WTC11 (cell line): ENCODE results near the gene TKT. TPM values are rescaled to one million over a fixed set of nuclear protein-coding genes. Genes with fewer than 3 reads are reported as not detected.

ENCODE experiments used
- ATAC-seq: fragments of 200-7000 bp; cut with Tn5 transposase; 2 replicates; pipeline ENCODE4 v1.10.0; 2021; ENCODE audit warnings: mild to moderate bottlenecking, moderate library complexity
- CTCF ChIA-PET: fragments of 300-600 bp; sonication (Branson Sonifier 250); formaldehyde crosslinking; loops from one replicate; lab custom pipeline; 2021; ENCODE audit warnings: antibody characterized with exemption; lab: Charles Lee
- POLR2A ChIA-PET: fragments of 350-600 bp; sonication (Branson Sonifier 250); formaldehyde crosslinking; loops from one replicate; lab custom pipeline; 2021; ENCODE audit warnings: antibody characterized with exemption; lab: Charles Lee
- DNase-seq: peaks from one replicate; pipeline ENCODE4 v3.0.0; 2021; ENCODE audit warnings: low spot score
- H3K27ac Mint-ChIP-seq: 2 replicates; pipeline ENCODE4 v1.8.0; 2021; ENCODE audit warnings: mixed read lengths
- H3K27me3 Mint-ChIP-seq: 2 replicates; pipeline ENCODE4 v1.8.0; 2021; ENCODE audit warnings: low read depth, mild to moderate bottlenecking, moderate library complexity, mixed read lengths
- H3K36me3 Mint-ChIP-seq: 2 replicates; pipeline ENCODE4 v1.8.0; 2021; ENCODE audit warnings: mixed read lengths
- H3K4me1 Mint-ChIP-seq: 2 replicates; pipeline ENCODE4 v1.8.0; 2022; ENCODE audit warnings: mixed read lengths
- H3K4me3 Mint-ChIP-seq: 2 replicates; pipeline ENCODE4 v1.8.0; 2021; ENCODE audit warnings: mild to moderate bottlenecking, moderate library complexity, mixed read lengths
- H3K9me3 Mint-ChIP-seq: 2 replicates; pipeline ENCODE4 v1.8.0; 2021; ENCODE audit warnings: mixed read lengths
- HMGXB4 ChIP-seq: sonication (generic); formaldehyde crosslinking; IDR thresholded peaks from 2 replicates; pipeline ENCODE4 v1.8.1; 2023; ENCODE audit warnings: mild to moderate bottlenecking, moderate library complexity, missing genetic modification reagents
- IRF1 ChIP-seq: sonication (generic); formaldehyde crosslinking; IDR thresholded peaks from 2 replicates; pipeline ENCODE4 v1.8.0; 2023; ENCODE audit warnings: missing genetic modification reagents
- IRF2 ChIP-seq: sonication (generic); formaldehyde crosslinking; IDR thresholded peaks from 2 replicates; pipeline ENCODE4 v1.8.0; 2022; ENCODE audit warnings: low read depth, missing genetic modification reagents, borderline replicate concordance
- MLX ChIP-seq: sonication (generic); formaldehyde crosslinking; IDR thresholded peaks from 2 replicates; pipeline ENCODE4 v1.8.1; 2023; ENCODE audit warnings: mild to moderate bottlenecking, missing genetic modification reagents, moderate library complexity
- NFE2L1 ChIP-seq: sonication (generic); formaldehyde crosslinking; IDR thresholded peaks from 2 replicates; pipeline ENCODE4 v1.8.1; 2023; ENCODE audit warnings: missing genetic modification reagents
- NFYB ChIP-seq: sonication (generic); formaldehyde crosslinking; conservative IDR thresholded peaks from 2 replicates; pipeline ENCODE4 v1.8.0; 2022; ENCODE audit warnings: low read depth, missing genetic modification reagents
- NR1H2 ChIP-seq: sonication (generic); formaldehyde crosslinking; IDR thresholded peaks from 2 replicates; pipeline ENCODE4 v1.9.0; 2021; ENCODE audit warnings: mild to moderate bottlenecking, moderate library complexity, missing genetic modification reagents
- PREB ChIP-seq: sonication (generic); formaldehyde crosslinking; IDR thresholded peaks from 2 replicates; pipeline ENCODE4 v1.8.1; 2022; ENCODE audit warnings: mild to moderate bottlenecking, missing genetic modification reagents, moderate library complexity, borderline replicate concordance
- RORB ChIP-seq: fragments of 250-450 bp; sonication (Bioruptor Pico); IDR thresholded peaks from 2 replicates; pipeline ENCODE4 v1.9.0; 2021; ENCODE audit warnings: mild to moderate bottlenecking
- SOX15 ChIP-seq: fragments of 250-450 bp; sonication (Bioruptor Pico); IDR thresholded peaks from 2 replicates; pipeline ENCODE4 v1.9.0; 2021; ENCODE audit warnings: mild to moderate bottlenecking
- STAT6 ChIP-seq: sonication (generic); formaldehyde crosslinking; conservative IDR thresholded peaks from 2 replicates; pipeline ENCODE4 v1.8.1; 2023; ENCODE audit warnings: mild to moderate bottlenecking, low read depth, missing genetic modification reagents, moderate library complexity
- ZNF219 ChIP-seq: sonication (generic); formaldehyde crosslinking; IDR thresholded peaks from 2 replicates; pipeline ENCODE4 v1.8.0; 2023; ENCODE audit warnings: missing genetic modification reagents, mild to moderate bottlenecking, borderline replicate concordance
- ZNF232 ChIP-seq: sonication (generic); formaldehyde crosslinking; IDR thresholded peaks from 2 replicates; pipeline ENCODE4 v1.8.0; 2022; ENCODE audit warnings: mild to moderate bottlenecking, missing genetic modification reagents
- ZNF281 ChIP-seq: sonication (generic); formaldehyde crosslinking; IDR thresholded peaks from 2 replicates; pipeline ENCODE4 v1.8.0; 2023; ENCODE audit warnings: mild to moderate bottlenecking, missing genetic modification reagents
- ZNF396 ChIP-seq: fragments of 250-450 bp; sonication (Bioruptor Pico); IDR thresholded peaks from 2 replicates; pipeline ENCODE4 v1.8.0; 2021; ENCODE audit warnings: mild to moderate bottlenecking, moderate library complexity, borderline replicate concordance
- total RNA-seq: library from RNA; stranded (reverse); gene quantifications from 3 replicates; pipeline ENCODE4 v1.2.3, GENCODE V29; 2021

Gene TKT
- total RNA-seq, 1 experiment from 2014 or later, result 1,040 TPM

- no peak for TF ChIP-seq STAT6 (CRISPR knock-in tag)
- no peak for TF ChIP-seq IRF1 (CRISPR knock-in tag)
- TF ChIP-seq HMGXB4 (CRISPR knock-in tag), result no peak
- TF ChIP-seq ZNF219, result no peak
- no peak for TF ChIP-seq IRF2 (CRISPR knock-in tag)
- TF ChIP-seq ZNF281 (CRISPR knock-in tag), result no peak
- TF ChIP-seq PREB (CRISPR knock-in tag), result no peak
- no peak for TF ChIP-seq ZNF232 (CRISPR knock-in tag)
Measured at GRCh38 chr3:53218131-53218530, 37.7 kb downstream of the TKT start (continued).

- CTCF ChIA-PET, result interaction anchor here (1.2 kb wide), 1 partner anchor 20 kb away, joined by 3 read pairs; no protein-coding TSS in a partner anchor
- H3K36me3 Mint-ChIP-seq, result no peaks in the 10 kb centered on the region
- no peaks in the 10 kb centered on the region; the same call in 1 of the 2 replicates for H3K4me1 Mint-ChIP-seq
- POLR2A ChIA-PET, result no interaction called here
- peaks cover 6% of the 10 kb centered on the region; the same call in 1 of the 2 replicates for H3K27me3 Mint-ChIP-seq
- DNase-seq, result no peak
- H3K27ac Mint-ChIP-seq, result no peak overlapping the region
- ATAC-seq, result no peak
- H3K4me3 Mint-ChIP-seq, result no peak overlapping the region
- TF ChIP-seq NR1H2, result no peak
- TF ChIP-seq ZNF396, result no peak
- TF ChIP-seq NFE2L1 (CRISPR knock-in tag), result no peak
- TF ChIP-seq MLX, result no peak
- no peak for TF ChIP-seq RORB (CRISPR knock-in tag)
- TF ChIP-seq SOX15 (CRISPR knock-in tag), result no peak
- no peak for TF ChIP-seq NFYB (CRISPR knock-in tag)
- H3K9me3 Mint-ChIP-seq, result no peaks in the 10 kb centered on the region
Measured at GRCh38 chr3:53217175-53217574, 38.6 kb downstream of the TKT start.
